ENCODE results near the gene LEP.
"Not testable (repeated sequence)": the region's sequence is repeated elsewhere in the genome, so short reads cannot be mapped to it uniquely, and the experiment has no call there.

LEP gene

GRCh38 chr7:128281605-128282380 is 40.7 kb downstream of the LEP start:
- no peaks in the 10 kb centered on the region for H3K27me3 ChIP-seq (ENCODE audit: control insufficient read depth in 2 of 2, insufficient read depth in 2 of 2, low read length in 2 of 2)
- H3K4me3 ChIP-seq (ENCODE audit: low read length in 2 of 2) = no peak overlapping the region
- no peak overlapping the region for H3K9ac ChIP-seq (ENCODE audit: low read depth in 1 of 2, low read length in 2 of 2)
- H3K4me1 ChIP-seq (ENCODE audit: control insufficient read depth in 2 of 2, insufficient read depth in 2 of 2, low read length in 2 of 2) = no peaks in the 10 kb centered on the region
- peaks cover 0 to 5% of the 10 kb centered on the region in 2 donors for H3K9me3 ChIP-seq (ENCODE audit: control insufficient read depth in 2 of 2, low read length in 2 of 2)
- H3K27ac ChIP-seq (ENCODE audit: low read depth in 2 of 2, low read length in 2 of 2) = no peak overlapping the region
- H3K36me3 ChIP-seq (ENCODE audit: control insufficient read depth in 2 of 2, insufficient read depth in 2 of 2, low read length in 2 of 2) = no peaks in the 10 kb centered on the region

- Histone ChIP-seq H3K4me1 (ENCODE audit: control insufficient read depth in 2 of 2, insufficient read depth in 2 of 2, low read length in 2 of 2) (no peaks in the 10 kb centered on the region), H3K27ac (ENCODE audit: low read depth in 2 of 2, low read length in 2 of 2) (no peak overlapping the region), H3K4me3 (ENCODE audit: low read length in 2 of 2) (no peak overlapping the region), H3K36me3 (ENCODE audit: control insufficient read depth in 2 of 2, insufficient read depth in 2 of 2, low read length in 2 of 2) (no peaks in the 10 kb centered on the region), H3K9ac (ENCODE audit: low read depth in 1 of 2, low read length in 2 of 2) (no peak overlapping the region), H3K27me3 (ENCODE audit: control insufficient read depth in 2 of 2, insufficient read depth in 2 of 2, low read length in 2 of 2) (no peaks in the 10 kb centered on the region), H3K9me3 (ENCODE audit: control insufficient read depth in 2 of 2, low read length in 2 of 2) (peaks cover 0 to 5% of the 10 kb centered on the region in 2 donors)
These were observed 43.0 kb downstream of the LEP start for GRCh38 chr7:128284102-128284501.

- H3K27ac ChIP-seq (ENCODE audit: low read depth in 2 of 2, low read length in 2 of 2) = no peak overlapping the region
- no peaks in the 10 kb centered on the region for H3K36me3 ChIP-seq (ENCODE audit: control insufficient read depth in 2 of 2, insufficient read depth in 2 of 2, low read length in 2 of 2)
- H3K4me3 ChIP-seq (ENCODE audit: low read length in 2 of 2) = no peak overlapping the region
- no peak overlapping the region for H3K9ac ChIP-seq (ENCODE audit: low read depth in 1 of 2, low read length in 2 of 2)
- H3K4me1 ChIP-seq (ENCODE audit: control insufficient read depth in 2 of 2, insufficient read depth in 2 of 2, low read length in 2 of 2) = no peaks in the 10 kb centered on the region
- no peaks in the 10 kb centered on the region for H3K9me3 ChIP-seq (ENCODE audit: control insufficient read depth in 2 of 2, low read length in 2 of 2)
- no peaks in the 10 kb centered on the region for H3K27me3 ChIP-seq (ENCODE audit: control insufficient read depth in 2 of 2, insufficient read depth in 2 of 2, low read length in 2 of 2)
These were observed 46.5 kb downstream of the LEP start for GRCh38 chr7:128287556-128287955.

GRCh38 chr7:128298004-128298403 is 56.9 kb downstream of the LEP start:
- not testable (repeated sequence) for H3K4me3 ChIP-seq (ENCODE audit: low read length in 2 of 2); H3K27ac ChIP-seq (ENCODE audit: low read depth in 2 of 2, low read length in 2 of 2); H3K27me3 ChIP-seq (ENCODE audit: control insufficient read depth in 2 of 2, insufficient read depth in 2 of 2, low read length in 2 of 2); H3K9me3 ChIP-seq (ENCODE audit: control insufficient read depth in 2 of 2, low read length in 2 of 2); H3K36me3 ChIP-seq (ENCODE audit: control insufficient read depth in 2 of 2, insufficient read depth in 2 of 2, low read length in 2 of 2); H3K9ac ChIP-seq (ENCODE audit: low read depth in 1 of 2, low read length in 2 of 2); H3K4me1 ChIP-seq (ENCODE audit: control insufficient read depth in 2 of 2, insufficient read depth in 2 of 2, low read length in 2 of 2)

GRCh38 chr7:128299109-128299607 is 58.1 kb downstream of the LEP start:
- no peak overlapping the region for H3K9ac ChIP-seq (ENCODE audit: low read depth in 1 of 2, low read length in 2 of 2)
- H3K36me3 ChIP-seq (ENCODE audit: control insufficient read depth in 2 of 2, insufficient read depth in 2 of 2, low read length in 2 of 2) = peaks cover 0 to 4% of the 10 kb centered on the region in 2 donors
- H3K27ac ChIP-seq (ENCODE audit: low read depth in 2 of 2, low read length in 2 of 2) = no peak overlapping the region
- no peaks in the 10 kb centered on the region for H3K27me3 ChIP-seq (ENCODE audit: control insufficient read depth in 2 of 2, insufficient read depth in 2 of 2, low read length in 2 of 2)
- no peaks in the 10 kb centered on the region for H3K9me3 ChIP-seq (ENCODE audit: control insufficient read depth in 2 of 2, low read length in 2 of 2)
- no peak overlapping the region for H3K4me3 ChIP-seq (ENCODE audit: low read length in 2 of 2)
- no peaks in the 10 kb centered on the region for H3K4me1 ChIP-seq (ENCODE audit: control insufficient read depth in 2 of 2, insufficient read depth in 2 of 2, low read length in 2 of 2)

- Histone ChIP-seq H3K9ac (ENCODE audit: low read depth in 1 of 2, low read length in 2 of 2) (no peak overlapping the region), H3K4me1 (ENCODE audit: control insufficient read depth in 2 of 2, insufficient read depth in 2 of 2, low read length in 2 of 2) (no peaks in the 10 kb centered on the region), H3K4me3 (ENCODE audit: low read length in 2 of 2) (no peak overlapping the region), H3K27ac (ENCODE audit: low read depth in 2 of 2, low read length in 2 of 2) (no peak overlapping the region), H3K9me3 (ENCODE audit: control insufficient read depth in 2 of 2, low read length in 2 of 2) (no peaks in the 10 kb centered on the region), H3K27me3 (ENCODE audit: control insufficient read depth in 2 of 2, insufficient read depth in 2 of 2, low read length in 2 of 2) (no peaks in the 10 kb centered on the region), H3K36me3 (ENCODE audit: control insufficient read depth in 2 of 2, insufficient read depth in 2 of 2, low read length in 2 of 2) (peaks cover 16 to 25% of the 10 kb centered on the region in 2 donors)
These were observed 61.1 kb downstream of the LEP start for GRCh38 chr7:128302139-128302538.

GRCh38 chr7:128303133-128303532 is 62.1 kb downstream of the LEP start:
- H3K27me3 ChIP-seq (ENCODE audit: control insufficient read depth in 2 of 2, insufficient read depth in 2 of 2, low read length in 2 of 2) = no peaks in the 10 kb centered on the region
- no peak overlapping the region for H3K27ac ChIP-seq (ENCODE audit: low read depth in 2 of 2, low read length in 2 of 2)
- H3K36me3 ChIP-seq (ENCODE audit: control insufficient read depth in 2 of 2, insufficient read depth in 2 of 2, low read length in 2 of 2) = peaks cover 22 to 29% of the 10 kb centered on the region in 2 donors
- H3K4me3 ChIP-seq (ENCODE audit: low read length in 2 of 2) = no peak overlapping the region
- H3K4me1 ChIP-seq (ENCODE audit: control insufficient read depth in 2 of 2, insufficient read depth in 2 of 2, low read length in 2 of 2) = no peaks in the 10 kb centered on the region
- no peak overlapping the region for H3K9ac ChIP-seq (ENCODE audit: low read depth in 1 of 2, low read length in 2 of 2)
- no peaks in the 10 kb centered on the region for H3K9me3 ChIP-seq (ENCODE audit: control insufficient read depth in 2 of 2, low read length in 2 of 2)

GRCh38 chr7:128303643-128304042 is 62.6 kb downstream of the LEP start:
- H3K9me3 ChIP-seq (ENCODE audit: control insufficient read depth in 2 of 2, low read length in 2 of 2) = no peaks in the 10 kb centered on the region
- H3K9ac ChIP-seq (ENCODE audit: low read depth in 1 of 2, low read length in 2 of 2) = no peak overlapping the region
- no peak overlapping the region for H3K4me3 ChIP-seq (ENCODE audit: low read length in 2 of 2)
- H3K4me1 ChIP-seq (ENCODE audit: control insufficient read depth in 2 of 2, insufficient read depth in 2 of 2, low read length in 2 of 2) = no peaks in the 10 kb centered on the region
- peaks cover 22 to 29% of the 10 kb centered on the region in 2 donors for H3K36me3 ChIP-seq (ENCODE audit: control insufficient read depth in 2 of 2, insufficient read depth in 2 of 2, low read length in 2 of 2)
- no peak overlapping the region for H3K27ac ChIP-seq (ENCODE audit: low read depth in 2 of 2, low read length in 2 of 2)
- no peaks in the 10 kb centered on the region for H3K27me3 ChIP-seq (ENCODE audit: control insufficient read depth in 2 of 2, insufficient read depth in 2 of 2, low read length in 2 of 2)

- no peaks in the 10 kb centered on the region for H3K4me1 ChIP-seq (ENCODE audit: control insufficient read depth in 2 of 2, insufficient read depth in 2 of 2, low read length in 2 of 2)
- no peak overlapping the region for H3K4me3 ChIP-seq (ENCODE audit: low read length in 2 of 2)
- H3K9me3 ChIP-seq (ENCODE audit: control insufficient read depth in 2 of 2, low read length in 2 of 2) = no peaks in the 10 kb centered on the region
- no peak overlapping the region for H3K27ac ChIP-seq (ENCODE audit: low read depth in 2 of 2, low read length in 2 of 2)
- no peaks in the 10 kb centered on the region for H3K27me3 ChIP-seq (ENCODE audit: control insufficient read depth in 2 of 2, insufficient read depth in 2 of 2, low read length in 2 of 2)
- peaks cover 26 to 29% of the 10 kb centered on the region in 2 donors for H3K36me3 ChIP-seq (ENCODE audit: control insufficient read depth in 2 of 2, insufficient read depth in 2 of 2, low read length in 2 of 2)
- H3K9ac ChIP-seq (ENCODE audit: low read depth in 1 of 2, low read length in 2 of 2) = no peak overlapping the region
These were observed 63.1 kb downstream of the LEP start for GRCh38 chr7:128304212-128304611.

- no peaks in the 10 kb centered on the region for H3K27me3 ChIP-seq (ENCODE audit: control insufficient read depth in 2 of 2, insufficient read depth in 2 of 2, low read length in 2 of 2)
- H3K9ac ChIP-seq (ENCODE audit: low read depth in 1 of 2, low read length in 2 of 2) = no peak overlapping the region
- no peak overlapping the region for H3K27ac ChIP-seq (ENCODE audit: low read depth in 2 of 2, low read length in 2 of 2)
- H3K36me3 ChIP-seq (ENCODE audit: control insufficient read depth in 2 of 2, insufficient read depth in 2 of 2, low read length in 2 of 2) = peaks cover 46% of the 10 kb centered on the region in 2 donors
- H3K4me3 ChIP-seq (ENCODE audit: low read length in 2 of 2) = no peak overlapping the region
- H3K9me3 ChIP-seq (ENCODE audit: control insufficient read depth in 2 of 2, low read length in 2 of 2) = no peaks in the 10 kb centered on the region
- H3K4me1 ChIP-seq (ENCODE audit: control insufficient read depth in 2 of 2, insufficient read depth in 2 of 2, low read length in 2 of 2) = no peaks in the 10 kb centered on the region
These were observed 66.0 kb downstream of the LEP start for GRCh38 chr7:128307061-128307460.

Measured in mucosa of rectum (tissue), 2 donors.